ENCODE measurements around the gene AP3D1.

AP3D1 gene

GRCh38 chr19:2142173-2142829 is 9.1 kb downstream of the AP3D1 start:
- Histone ChIP-seq H2BK120ac (ENCODE audit: low read depth, low read length) (no peak overlapping the region), H2BK12ac (ENCODE audit: low read length in 2 of 2) (no peak overlapping the region), H3K9ac (ENCODE audit: low read length) (no peak overlapping the region), H3K36me3 (ENCODE audit: control insufficient read depth in 1 of 2, insufficient read depth in 2 of 2, low read depth in 1 of 2, low read length in 2 of 2) (peaks cover 41 to 65% of the 10 kb centered on the region in 2 experiments), H3K23ac (ENCODE audit: low read length in 2 of 2) (no peak overlapping the region), H2BK15ac (ENCODE audit: low read depth, poor library complexity, severe bottlenecking) (no peak overlapping the region), H3K18ac (ENCODE audit: low read depth in 1 of 2, low read length in 2 of 2) (no peak overlapping the region), H2AFZ (ENCODE audit: low read depth, low read length) (no peak overlapping the region), H3K4ac (ENCODE audit: low read depth in 1 of 2, low read length in 2 of 2) (no peak overlapping the region), H3K27ac (ENCODE audit: low read length, poor library complexity, severe bottlenecking) (no peak overlapping the region), H3K4me3 (ENCODE audit: insufficient read depth in 1 of 2, low read depth in 1 of 2, low read length in 2 of 2) (no peak overlapping the region), H2BK5ac (ENCODE audit: low read depth, low read length, poor library complexity, severe bottlenecking) (no peak overlapping the region), H3K27me3 (ENCODE audit: control insufficient read depth in 1 of 2, insufficient read depth in 1 of 2, low read length in 2 of 2) (no peaks in the 10 kb centered on the region), H2AK5ac (ENCODE audit: low read length, severe bottlenecking) (no peak overlapping the region), H4K91ac (ENCODE audit: low read length) (no peak overlapping the region), H3K79me1 (replicated peaks; ENCODE audit: low read length, poor library complexity, severe bottlenecking) (peaks cover 10% of the 10 kb centered on the region), H3K4me2 (ENCODE audit: low read length, poor library complexity, severe bottlenecking) (no peak overlapping the region), H3K4me1 (ENCODE audit: control insufficient read depth, insufficient read depth, low read depth, low read length) (peaks cover 15% of the 10 kb centered on the region), H4K8ac (ENCODE audit: low read length) (no peak overlapping the region), H3K14ac (ENCODE audit: low read length in 2 of 2) (no peak overlapping the region), H3K9me3 (ENCODE audit: control insufficient read depth, low read length) (no peaks in the 10 kb centered on the region)
- WGBS = 98% methylated on average over 15 of the region's 15 CpGs
- DNase-seq = no peak

GRCh38 chr19:2140138-2140569 is 11.2 kb downstream of the AP3D1 start:
- H2AK5ac ChIP-seq (ENCODE audit: low read length, severe bottlenecking) = no peak overlapping the region
- H3K14ac ChIP-seq (ENCODE audit: low read length in 2 of 2) = no peak overlapping the region
- no peaks in the 10 kb centered on the region for H3K9me3 ChIP-seq (ENCODE audit: control insufficient read depth, low read length)
- H3K27me3 ChIP-seq (ENCODE audit: control insufficient read depth in 1 of 2, insufficient read depth in 1 of 2, low read length in 2 of 2) = no peaks in the 10 kb centered on the region
- no peak overlapping the region for H2AFZ ChIP-seq (ENCODE audit: low read depth, low read length)
- no peak overlapping the region for H2BK5ac ChIP-seq (ENCODE audit: low read depth, low read length, poor library complexity, severe bottlenecking)
- H2BK120ac ChIP-seq (ENCODE audit: low read depth, low read length) = no peak overlapping the region
- H2BK12ac ChIP-seq (ENCODE audit: low read length in 2 of 2) = no peak overlapping the region
- no peak overlapping the region for H3K27ac ChIP-seq (ENCODE audit: low read length, poor library complexity, severe bottlenecking)
- H3K18ac ChIP-seq (ENCODE audit: low read depth in 1 of 2, low read length in 2 of 2) = no peak overlapping the region
- H3K4me3 ChIP-seq (ENCODE audit: insufficient read depth in 1 of 2, low read depth in 1 of 2, low read length in 2 of 2) = no peak overlapping the region
- no peak overlapping the region for H3K4me2 ChIP-seq (ENCODE audit: low read length, poor library complexity, severe bottlenecking)
- no peak overlapping the region for H3K9ac ChIP-seq (ENCODE audit: low read length)
- no peak overlapping the region for H4K8ac ChIP-seq (ENCODE audit: low read length)
- WGBS = 95% methylated on average over 14 of the region's 14 CpGs
- no peak for DNase-seq
- no peak overlapping the region for H3K4ac ChIP-seq (ENCODE audit: low read depth in 1 of 2, low read length in 2 of 2)
- peaks cover 47 to 69% of the 10 kb centered on the region in 2 experiments for H3K36me3 ChIP-seq (ENCODE audit: control insufficient read depth in 1 of 2, insufficient read depth in 2 of 2, low read depth in 1 of 2, low read length in 2 of 2)
- H2BK15ac ChIP-seq (ENCODE audit: low read depth, poor library complexity, severe bottlenecking) = no peak overlapping the region
- peaks cover 23% of the 10 kb centered on the region for H3K79me1 ChIP-seq (replicated peaks; ENCODE audit: low read length, poor library complexity, severe bottlenecking)
- H4K91ac ChIP-seq (ENCODE audit: low read length) = no peak overlapping the region
- no peak overlapping the region for H3K23ac ChIP-seq (ENCODE audit: low read length in 2 of 2)
- peaks cover 11% of the 10 kb centered on the region for H3K4me1 ChIP-seq (ENCODE audit: control insufficient read depth, insufficient read depth, low read depth, low read length)

- no peak for DNase-seq
- no peak overlapping the region for H3K9ac ChIP-seq (ENCODE audit: low read length)
- no peak overlapping the region for H3K4me3 ChIP-seq (ENCODE audit: insufficient read depth in 1 of 2, low read depth in 1 of 2, low read length in 2 of 2)
- H3K27ac ChIP-seq (ENCODE audit: low read length, poor library complexity, severe bottlenecking) = no peak overlapping the region
- no peak overlapping the region for H3K23ac ChIP-seq (ENCODE audit: low read length in 2 of 2)
- H3K4ac ChIP-seq (ENCODE audit: low read depth in 1 of 2, low read length in 2 of 2) = no peak overlapping the region
- H3K4me2 ChIP-seq (ENCODE audit: low read length, poor library complexity, severe bottlenecking) = no peak overlapping the region
- H2AK5ac ChIP-seq (ENCODE audit: low read length, severe bottlenecking) = no peak overlapping the region
- no peaks in the 10 kb centered on the region for H3K27me3 ChIP-seq (ENCODE audit: control insufficient read depth in 1 of 2, insufficient read depth in 1 of 2, low read length in 2 of 2)
- H2BK12ac ChIP-seq (ENCODE audit: low read length in 2 of 2) = no peak overlapping the region
- H3K18ac ChIP-seq (ENCODE audit: low read depth in 1 of 2, low read length in 2 of 2) = no peak overlapping the region
- no peak overlapping the region for H2BK15ac ChIP-seq (ENCODE audit: low read depth, poor library complexity, severe bottlenecking)
- H3K4me1 ChIP-seq (ENCODE audit: control insufficient read depth, insufficient read depth, low read depth, low read length) = peaks cover 9% of the 10 kb centered on the region
- H3K79me1 ChIP-seq (replicated peaks; ENCODE audit: low read length, poor library complexity, severe bottlenecking) = peaks cover 23% of the 10 kb centered on the region
- WGBS = 92% methylated on average over 18 of the region's 22 CpGs
- no peak overlapping the region for H2AFZ ChIP-seq (ENCODE audit: low read depth, low read length)
- H3K9me3 ChIP-seq (ENCODE audit: control insufficient read depth, low read length) = no peaks in the 10 kb centered on the region
- no peak overlapping the region for H3K14ac ChIP-seq (ENCODE audit: low read length in 2 of 2)
- no peak overlapping the region for H2BK120ac ChIP-seq (ENCODE audit: low read depth, low read length)
- H2BK5ac ChIP-seq (ENCODE audit: low read depth, low read length, poor library complexity, severe bottlenecking) = no peak overlapping the region
- H4K8ac ChIP-seq (ENCODE audit: low read length) = no peak overlapping the region
- peaks cover 44 to 68% of the 10 kb centered on the region in 2 experiments for H3K36me3 ChIP-seq (ENCODE audit: control insufficient read depth in 1 of 2, insufficient read depth in 2 of 2, low read depth in 1 of 2, low read length in 2 of 2)
- H4K91ac ChIP-seq (ENCODE audit: low read length) = peak overlapping the region; percentile 28
Measured at GRCh38 chr19:2139385-2140137, 11.8 kb downstream of the AP3D1 start.

DNA sequence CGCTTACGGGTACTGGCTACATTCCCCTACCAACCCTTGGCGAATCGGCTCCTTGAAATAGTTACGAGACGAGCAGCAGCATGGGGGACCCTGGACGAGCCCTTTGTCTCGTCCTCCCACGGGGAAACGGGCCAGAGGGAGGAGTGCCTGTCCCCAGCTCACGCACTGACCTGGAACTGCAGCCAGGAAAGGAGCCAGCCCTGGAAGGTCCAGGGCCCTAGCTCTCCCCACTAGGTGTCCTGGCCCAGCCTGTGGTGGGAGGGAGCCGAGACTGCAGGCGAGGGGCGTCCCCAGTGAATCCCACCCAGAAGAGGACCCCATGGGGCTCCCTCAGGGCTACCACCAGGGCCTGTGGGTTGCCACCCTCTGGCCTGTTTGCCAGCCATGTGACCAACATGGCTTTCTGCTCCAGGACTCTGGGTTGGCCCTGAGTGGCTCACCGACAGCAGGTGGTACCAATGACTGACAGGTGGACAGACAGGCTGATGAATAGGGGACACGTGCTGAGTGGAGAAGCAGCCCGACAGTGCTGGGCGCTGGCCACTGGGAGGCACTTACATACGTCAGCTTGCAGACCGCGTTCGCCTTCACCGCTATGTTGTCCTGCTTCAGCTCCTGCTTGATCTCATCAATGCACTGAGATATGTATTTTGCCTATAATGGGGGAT is 13.2 kb downstream of the AP3D1 start:
- Histone ChIP-seq H3K23ac (ENCODE audit: low read length in 2 of 2) (no peak overlapping the region), H3K4me2 (ENCODE audit: low read length, poor library complexity, severe bottlenecking) (no peak overlapping the region), H3K27ac (ENCODE audit: low read length, poor library complexity, severe bottlenecking) (no peak overlapping the region), H3K9ac (ENCODE audit: low read length) (no peak overlapping the region), H3K36me3 (ENCODE audit: control insufficient read depth in 1 of 2, insufficient read depth in 2 of 2, low read depth in 1 of 2, low read length in 2 of 2) (peaks cover 44 to 69% of the 10 kb centered on the region in 2 experiments), H3K4ac (ENCODE audit: low read depth in 1 of 2, low read length in 2 of 2) (no peak overlapping the region), H4K8ac (ENCODE audit: low read length) (no peak overlapping the region), H2AK5ac (ENCODE audit: low read length, severe bottlenecking) (no peak overlapping the region), H3K79me1 (replicated peaks; ENCODE audit: low read length, poor library complexity, severe bottlenecking) (peaks cover 23% of the 10 kb centered on the region), H2BK12ac (ENCODE audit: low read length in 2 of 2) (no peak overlapping the region), H2BK15ac (ENCODE audit: low read depth, poor library complexity, severe bottlenecking) (no peak overlapping the region), H3K14ac (ENCODE audit: low read length in 2 of 2) (no peak overlapping the region), H3K9me3 (ENCODE audit: control insufficient read depth, low read length) (no peaks in the 10 kb centered on the region), H3K18ac (ENCODE audit: low read depth in 1 of 2, low read length in 2 of 2) (no peak overlapping the region), H2AFZ (ENCODE audit: low read depth, low read length) (no peak overlapping the region), H3K4me3 (ENCODE audit: insufficient read depth in 1 of 2, low read depth in 1 of 2, low read length in 2 of 2) (no peak overlapping the region), H2BK120ac (ENCODE audit: low read depth, low read length) (no peak overlapping the region), H2BK5ac (ENCODE audit: low read depth, low read length, poor library complexity, severe bottlenecking) (no peak overlapping the region), H3K4me1 (ENCODE audit: control insufficient read depth, insufficient read depth, low read depth, low read length) (peaks cover 7% of the 10 kb centered on the region), H3K27me3 (ENCODE audit: control insufficient read depth in 1 of 2, insufficient read depth in 1 of 2, low read length in 2 of 2) (no peaks in the 10 kb centered on the region), H4K91ac (ENCODE audit: low read length) (no peak overlapping the region)
- no peak for DNase-seq
- 97% methylated on average over 23 of the region's 23 CpGs for WGBS
